ENCODE data around the gene SCMH1.
A peak's percentile ranks its signal among the peaks of the same experiment; 100 is the strongest.

Gene SCMH1

GRCh38 chr1:40998668-40999067 lies 243.4 kb downstream of the SCMH1 start:
- DNase-seq (ENCODE audit: low read depth): no peak

- DNase-seq (ENCODE audit: low read depth): no peak
These were observed 245.0 kb downstream of the SCMH1 start for GRCh38 chr1:40997096-40997495.

- DNase-seq (ENCODE audit: low read depth): no peak
These were observed 253.0 kb downstream of the SCMH1 start for GRCh38 chr1:40989066-40989465.

- DNase-seq (ENCODE audit: low read depth): no peak
These were observed 253.8 kb downstream of the SCMH1 start for GRCh38 chr1:40988280-40988679.

GRCh38 chr1:40987439-40988276 lies 254.4 kb downstream of the SCMH1 start:
- DNase-seq (ENCODE audit: low read depth): no peak

GRCh38 chr1:40986956-40987355 lies 255.2 kb downstream of the SCMH1 start:
- DNase-seq (ENCODE audit: low read depth): peak; percentile 36

- DNase-seq (ENCODE audit: low read depth): no peak
These were observed 255.8 kb downstream of the SCMH1 start for GRCh38 chr1:40986328-40986783.

GRCh38 chr1:40985875-40986274 lies 256.2 kb downstream of the SCMH1 start:
- no peak for DNase-seq (ENCODE audit: low read depth)

- DNase-seq (ENCODE audit: low read depth): no peak
These were observed 256.9 kb downstream of the SCMH1 start for GRCh38 chr1:40985161-40985560.

GRCh38 chr1:40984531-40984930 lies 257.6 kb downstream of the SCMH1 start:
- no peak for DNase-seq (ENCODE audit: low read depth)

GRCh38 chr1:40984066-40984465 lies 258.0 kb downstream of the SCMH1 start:
- DNase-seq (ENCODE audit: low read depth): peak; percentile 70

- peak; percentile 35 for DNase-seq (ENCODE audit: low read depth)
These were observed 258.8 kb downstream of the SCMH1 start for GRCh38 chr1:40983286-40983685.

- peak; percentile 60 for DNase-seq (ENCODE audit: low read depth)
These were observed 259.4 kb downstream of the SCMH1 start for GRCh38 chr1:40982721-40983120.

GRCh38 chr1:40981691-40982448 lies 260.2 kb downstream of the SCMH1 start:
- DNase-seq (ENCODE audit: low read depth): peak; percentile 72

GRCh38 chr1:40980453-40981121 lies 261.5 kb downstream of the SCMH1 start:
- peak; percentile 59 for DNase-seq (ENCODE audit: low read depth)

GRCh38 chr1:40980068-40980452 lies 262.0 kb downstream of the SCMH1 start:
- no peak for DNase-seq (ENCODE audit: low read depth)

- DNase-seq (ENCODE audit: low read depth): peak; percentile 95
These were observed 262.7 kb downstream of the SCMH1 start, which contains the start of gene CTPS1 for GRCh38 chr1:40979241-40980067. Gene CTPS1, plus strand, starts transcription at chr1:40979696. Its CDS starts 3,595 bp downstream, at chr1:40983291.

- no peak for DNase-seq (ENCODE audit: low read depth)
These were observed 263.2 kb downstream of the SCMH1 start for GRCh38 chr1:40978886-40979240.

- peak; percentile 82 for DNase-seq (ENCODE audit: low read depth)
These were observed 264.4 kb downstream of the SCMH1 start for GRCh38 chr1:40977716-40978115.
